Omental fat pad (tissue), 4 donors: ENCODE results near the gene GPHN. TPM values are rescaled to one million over a fixed set of nuclear protein-coding genes. Genes with fewer than 3 reads are reported as not detected.

Source experiments
- ATAC-seq: fragments of 150-250 bp; one replicate; pipeline ENCODE4 v1.9.1; 2016; ENCODE audit warnings: mild to moderate bottlenecking, moderate library complexity; ENCODE audit not compliant: low FRiP score
- DNase-seq: peaks from one replicate; pipeline ENCODE4 v3.0.0-alpha.2; 2019; ENCODE audit warnings: low spot score
- CTCF ChIP-seq, 3 donors: fragments of 450-650 bp; IDR thresholded peaks; one replicate each; pipeline ENCODE4 v1.5.1; 2016 to 2017; ENCODE audit warnings: antibody characterized with exemption in 3 of 3, mild to moderate bottlenecking in 3 of 3, moderate library complexity in 2 of 3
- total RNA-seq, 4 donors: library from RNA; depleted of rRNA; stranded (reverse); fragments of >200 nt; gene quantifications; one replicate each; pipeline ENCODE4 v1.1.0, GENCODE V29; 2016

The GPHN gene
- total RNA-seq, 4 donors from 2014 or later = 8.0 to 27.6 (median 18.7) TPM

GRCh38 chr14:66596241-66596985 lies 88.5 kb downstream of the GPHN start:
- no peak for DNase-seq
- ATAC-seq = no peak
- no peak for TF ChIP-seq CTCF (IDR thresholded peaks at IDR 0.05)

- DNase-seq (no peak), ATAC-seq (no peak)
- TF ChIP-seq CTCF (IDR thresholded peaks at IDR 0.05) = no peak
These were observed 92.5 kb downstream of the GPHN start for GRCh38 chr14:66600416-66600815.

GRCh38 chr14:66601932-66602578 lies 94.1 kb downstream of the GPHN start:
- ATAC-seq (no peak), DNase-seq (no peak)
- TF ChIP-seq CTCF (IDR thresholded peaks at IDR 0.05) = no peak

GRCh38 chr14:66603945-66604344 lies 96.0 kb downstream of the GPHN start:
- TF ChIP-seq CTCF (IDR thresholded peaks at IDR 0.05) = no peak
- no peak for ATAC-seq
- DNase-seq = no peak

GRCh38 chr14:66606826-66607225 lies 98.9 kb downstream of the GPHN start:
- ATAC-seq = no peak
- no peak for DNase-seq
- TF ChIP-seq CTCF (IDR thresholded peaks at IDR 0.05) = no peak

GRCh38 chr14:66610154-66610563 lies 102.2 kb downstream of the GPHN start:
- TF ChIP-seq CTCF (IDR thresholded peaks at IDR 0.05) = no peak
- ATAC-seq (no peak), DNase-seq (no peak)

- no peak for TF ChIP-seq CTCF (IDR thresholded peaks at IDR 0.05)
- no peak for DNase-seq
- no peak for ATAC-seq
These were observed 105.4 kb downstream of the GPHN start for GRCh38 chr14:66613344-66613743.
